Neural cell (in vitro differentiated cells): Measurements from ENCODE around the gene KRT16. TPM values are rescaled to one million over a fixed set of nuclear protein-coding genes. Genes with fewer than 3 reads are reported as not detected.
"Not testable (repeated sequence)": the region's sequence is repeated elsewhere in the genome, so short reads cannot be mapped to it uniquely, and the experiment has no call there.

ENCODE experiments used
- H2AFZ ChIP-seq: fragments of 200-600, 300-800 bp; sonication (generic), shearing (Covaris generic); 2 replicates; pipeline ENCODE4 v1.6.0; 2014; ENCODE audit warnings: low read depth, mild to moderate bottlenecking, antibody characterized with exemption, low read length, moderate library complexity
- H3F3A ChIP-seq: fragments of 200-600 bp; shearing (Covaris generic); 2 replicates; pipeline ENCODE4 v1.6.1; 2016; ENCODE audit warnings: mild to moderate bottlenecking, moderate library complexity, mixed read lengths, antibody characterized with exemption, low read length; ENCODE audit not compliant: insufficient read depth, poor library complexity, severe bottlenecking
- H3K27ac ChIP-seq: fragments of 200-600, 300-800 bp; sonication (generic), shearing (Covaris generic); 2 replicates; pipeline ENCODE4 v1.5.1; 2014; ENCODE audit warnings: mild to moderate bottlenecking, low read length, moderate library complexity
- H3K27me3 ChIP-seq: fragments of 300-800, 200-600 bp; sonication (generic), shearing (Covaris generic); 2 replicates; pipeline ENCODE4 v1.6.0; 2014; ENCODE audit warnings: mild to moderate bottlenecking, low read depth, low read length, moderate library complexity; ENCODE audit not compliant: insufficient read depth
- H3K36me3 ChIP-seq: fragments of 300-800, 200-600 bp; sonication (generic), shearing (Covaris generic); 2 replicates; pipeline ENCODE4 v1.5.1; 2014; ENCODE audit warnings: mild to moderate bottlenecking, antibody characterized with exemption, low read length, moderate library complexity; ENCODE audit not compliant: insufficient read depth
- H3K4me2 ChIP-seq: fragments of 300-800, 200-600 bp; sonication (generic), shearing (Covaris generic); 2 replicates; pipeline ENCODE4 v1.6.0; 2014; ENCODE audit warnings: mild to moderate bottlenecking, low read length
- H3K4me3 ChIP-seq: fragments of 300-800, 200-600 bp; sonication (generic), shearing (Covaris generic); 2 replicates; pipeline ENCODE4 v1.5.1; 2014; ENCODE audit warnings: mild to moderate bottlenecking, low read length, moderate library complexity
- H3K79me2 ChIP-seq: fragments of 200-600 bp; shearing (Covaris generic); replicated peaks from 2 replicates; pipeline ENCODE4 v1.6.0; 2014; ENCODE audit warnings: mild to moderate bottlenecking, low read length, moderate library complexity; ENCODE audit not compliant: insufficient read depth
- H3K9ac ChIP-seq: fragments of 300-800, 200-600 bp; sonication (generic), shearing (Covaris generic); 2 replicates; pipeline ENCODE4 v1.6.1; 2016; ENCODE audit warnings: mild to moderate bottlenecking, low read length, mixed read lengths
- H3K9me2 ChIP-seq: fragments of 200-600 bp; shearing (Covaris generic); 2 replicates; pipeline ENCODE4 v1.6.1; 2016; ENCODE audit warnings: mild to moderate bottlenecking, low read length, mixed read lengths; ENCODE audit not compliant: insufficient read depth
- H3K9me3 ChIP-seq: fragments of 200-600, 300-800 bp; sonication (generic), shearing (Covaris generic); 2 replicates; pipeline ENCODE4 v1.6.1; 2016; ENCODE audit warnings: mild to moderate bottlenecking, mixed run types, low read length, moderate library complexity, mixed read lengths
- H4K20me1 ChIP-seq: fragments of 200-600 bp; shearing (Covaris generic); 2 replicates; pipeline ENCODE4 v1.6.1; 2016; ENCODE audit warnings: mild to moderate bottlenecking, mixed run types; ENCODE audit not compliant: insufficient read depth
- EP300 ChIP-seq: fragments of 450-650 bp; conservative IDR thresholded peaks from 2 replicates; pipeline ENCODE4 v1.6.1; 2014; ENCODE audit warnings: antibody characterized with exemption, mild to moderate bottlenecking, moderate library complexity; ENCODE audit not compliant: poor library complexity, severe bottlenecking
- EZH2 ChIP-seq: fragments of 200-600, 300-800 bp; shearing (Covaris generic), sonication (generic); IDR thresholded peaks from 2 replicates; pipeline ENCODE4 v1.6.1; 2014; ENCODE audit warnings: antibody characterized with exemption, low read length, borderline replicate concordance, mild to moderate bottlenecking; ENCODE audit not compliant: insufficient read depth, poor library complexity, severe bottlenecking
- MXI1 ChIP-seq: fragments of 450-650 bp; conservative IDR thresholded peaks from 2 replicates; pipeline ENCODE4 v1.6.1; 2014; ENCODE audit warnings: antibody characterized with exemption, mild to moderate bottlenecking; ENCODE audit not compliant: poor library complexity, severe bottlenecking
- POLR2AphosphoS5 ChIP-seq: IDR thresholded peaks from 2 replicates; pipeline ENCODE4 v1.6.1; 2012
- RAD21 ChIP-seq: fragments of 450-650 bp; conservative IDR thresholded peaks from 2 replicates; pipeline ENCODE4 v1.6.1; 2014; ENCODE audit warnings: antibody characterized with exemption, mild to moderate bottlenecking, moderate library complexity
- SMC3 ChIP-seq: fragments of 450-650 bp; conservative IDR thresholded peaks from 2 replicates; pipeline ENCODE4 v1.6.1; 2014; ENCODE audit warnings: antibody characterized with exemption, mild to moderate bottlenecking, moderate library complexity; ENCODE audit not compliant: poor library complexity
- TAF1 ChIP-seq: IDR thresholded peaks from 2 replicates; pipeline ENCODE4 v1.6.1; 2012; ENCODE audit warnings: low read depth
- polyA minus RNA-seq: library from RNA; depleted of rRNA, polyadenylated mRNA; stranded (reverse); fragments of >200 nt; gene quantifications from 2 replicates; pipeline ENCODE4 v1.2.3, GENCODE V29; 2014
- polyA plus RNA-seq: library from polyadenylated mRNA; depleted of rRNA; stranded (reverse); fragments of >200 nt; gene quantifications from 2 replicates; pipeline ENCODE4 v1.2.3, GENCODE V29; 2014
- TF ChIP-seq, protein P1 (sequence below): IDR thresholded peaks from 2 replicates; pipeline ENCODE4 v1.6.1; 2012; ENCODE audit warnings: borderline replicate concordance
- TF ChIP-seq, protein P2 (sequence below): fragments of 450-650 bp; IDR thresholded peaks from 2 replicates; pipeline ENCODE4 v1.5.1; 2014; ENCODE audit warnings: antibody characterized with exemption, mild to moderate bottlenecking, moderate library complexity; ENCODE audit not compliant: poor library complexity, severe bottlenecking

KRT16 gene
- polyA plus RNA-seq: not detected in 2 replicates
- polyA minus RNA-seq: not detected in 2 replicates

GRCh38 chr17:41612376-41613160, at the start of gene KRT16:
Gene KRT16 (minus strand): TSS chr17:41612767. CDS start chr17:41612688, 79 bp downstream.
- not testable (repeated sequence) for H3K9ac ChIP-seq, H3K4me2 ChIP-seq, H3K36me3 ChIP-seq, H3F3A ChIP-seq, H3K9me2 ChIP-seq, H3K27ac ChIP-seq, H3K4me3 ChIP-seq, H2AFZ ChIP-seq, H3K79me2 ChIP-seq, H4K20me1 ChIP-seq, H3K27me3 ChIP-seq, H3K9me3 ChIP-seq

DNA sequence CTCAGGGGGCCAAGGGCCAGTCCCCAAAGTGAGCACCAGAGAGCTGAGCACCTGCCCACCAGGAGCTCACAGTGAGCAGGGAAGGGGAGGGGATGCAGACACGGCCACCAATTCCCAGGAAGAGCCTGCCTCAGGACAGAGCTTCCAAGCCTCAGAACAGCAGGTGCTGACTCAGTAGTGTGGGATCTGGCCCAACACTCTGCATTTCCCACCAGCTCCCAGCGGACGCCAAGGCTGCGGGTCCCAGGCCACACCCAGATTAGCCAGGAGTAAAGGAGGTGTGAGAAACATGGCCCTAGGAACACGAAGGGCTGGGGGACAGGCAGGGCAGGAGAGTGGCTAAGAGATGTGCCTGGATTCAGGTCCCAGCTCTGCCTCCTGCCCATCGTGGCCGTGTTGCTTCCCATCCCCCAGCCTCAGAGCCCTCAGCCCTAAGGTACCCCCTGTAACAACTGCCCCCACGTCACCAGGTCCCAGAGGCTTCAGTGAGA, 47.7 kb upstream of the KRT16 start:
- Histone ChIP-seq H3F3A (no peaks in the 10 kb centered on the region), H4K20me1 (no peaks in the 10 kb centered on the region), H3K36me3 (no peaks in the 10 kb centered on the region), H3K4me3 (no peak overlapping the region), H3K9me3 (no peaks in the 10 kb centered on the region), H3K27ac (no peak overlapping the region), H3K27me3 (no peaks in the 10 kb centered on the region), H3K79me2 (no peaks in the 10 kb centered on the region), H2AFZ (no peak overlapping the region), H3K4me2 (no peak overlapping the region), H3K9ac (no peak overlapping the region), H3K9me2 (no peaks in the 10 kb centered on the region)
- TF ChIP-seq EZH2: no peak
- no peak for TF ChIP-seq EP300
- no peak for TF ChIP-seq MXI1
- no peak for TF ChIP-seq TAF1
- TF ChIP-seq, protein P1, sequence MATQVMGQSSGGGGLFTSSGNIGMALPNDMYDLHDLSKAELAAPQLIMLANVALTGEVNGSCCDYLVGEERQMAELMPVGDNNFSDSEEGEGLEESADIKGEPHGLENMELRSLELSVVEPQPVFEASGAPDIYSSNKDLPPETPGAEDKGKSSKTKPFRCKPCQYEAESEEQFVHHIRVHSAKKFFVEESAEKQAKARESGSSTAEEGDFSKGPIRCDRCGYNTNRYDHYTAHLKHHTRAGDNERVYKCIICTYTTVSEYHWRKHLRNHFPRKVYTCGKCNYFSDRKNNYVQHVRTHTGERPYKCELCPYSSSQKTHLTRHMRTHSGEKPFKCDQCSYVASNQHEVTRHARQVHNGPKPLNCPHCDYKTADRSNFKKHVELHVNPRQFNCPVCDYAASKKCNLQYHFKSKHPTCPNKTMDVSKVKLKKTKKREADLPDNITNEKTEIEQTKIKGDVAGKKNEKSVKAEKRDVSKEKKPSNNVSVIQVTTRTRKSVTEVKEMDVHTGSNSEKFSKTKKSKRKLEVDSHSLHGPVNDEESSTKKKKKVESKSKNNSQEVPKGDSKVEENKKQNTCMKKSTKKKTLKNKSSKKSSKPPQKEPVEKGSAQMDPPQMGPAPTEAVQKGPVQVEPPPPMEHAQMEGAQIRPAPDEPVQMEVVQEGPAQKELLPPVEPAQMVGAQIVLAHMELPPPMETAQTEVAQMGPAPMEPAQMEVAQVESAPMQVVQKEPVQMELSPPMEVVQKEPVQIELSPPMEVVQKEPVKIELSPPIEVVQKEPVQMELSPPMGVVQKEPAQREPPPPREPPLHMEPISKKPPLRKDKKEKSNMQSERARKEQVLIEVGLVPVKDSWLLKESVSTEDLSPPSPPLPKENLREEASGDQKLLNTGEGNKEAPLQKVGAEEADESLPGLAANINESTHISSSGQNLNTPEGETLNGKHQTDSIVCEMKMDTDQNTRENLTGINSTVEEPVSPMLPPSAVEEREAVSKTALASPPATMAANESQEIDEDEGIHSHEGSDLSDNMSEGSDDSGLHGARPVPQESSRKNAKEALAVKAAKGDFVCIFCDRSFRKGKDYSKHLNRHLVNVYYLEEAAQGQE: no peak
- no peak for TF ChIP-seq RAD21
- no peak for TF ChIP-seq SMC3
- no peak for TF ChIP-seq POLR2AphosphoS5

- no peaks in the 10 kb centered on the region for H3K9me2 ChIP-seq
- no peaks in the 10 kb centered on the region for H3K79me2 ChIP-seq
- TF ChIP-seq, protein P1: no peak
- TF ChIP-seq TAF1: no peak
- no peak for TF ChIP-seq RAD21
- TF ChIP-seq MXI1: no peak
- TF ChIP-seq, protein P2, sequence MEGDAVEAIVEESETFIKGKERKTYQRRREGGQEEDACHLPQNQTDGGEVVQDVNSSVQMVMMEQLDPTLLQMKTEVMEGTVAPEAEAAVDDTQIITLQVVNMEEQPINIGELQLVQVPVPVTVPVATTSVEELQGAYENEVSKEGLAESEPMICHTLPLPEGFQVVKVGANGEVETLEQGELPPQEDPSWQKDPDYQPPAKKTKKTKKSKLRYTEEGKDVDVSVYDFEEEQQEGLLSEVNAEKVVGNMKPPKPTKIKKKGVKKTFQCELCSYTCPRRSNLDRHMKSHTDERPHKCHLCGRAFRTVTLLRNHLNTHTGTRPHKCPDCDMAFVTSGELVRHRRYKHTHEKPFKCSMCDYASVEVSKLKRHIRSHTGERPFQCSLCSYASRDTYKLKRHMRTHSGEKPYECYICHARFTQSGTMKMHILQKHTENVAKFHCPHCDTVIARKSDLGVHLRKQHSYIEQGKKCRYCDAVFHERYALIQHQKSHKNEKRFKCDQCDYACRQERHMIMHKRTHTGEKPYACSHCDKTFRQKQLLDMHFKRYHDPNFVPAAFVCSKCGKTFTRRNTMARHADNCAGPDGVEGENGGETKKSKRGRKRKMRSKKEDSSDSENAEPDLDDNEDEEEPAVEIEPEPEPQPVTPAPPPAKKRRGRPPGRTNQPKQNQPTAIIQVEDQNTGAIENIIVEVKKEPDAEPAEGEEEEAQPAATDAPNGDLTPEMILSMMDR: no peak
- TF ChIP-seq POLR2AphosphoS5: no peak
- no peak for TF ChIP-seq SMC3
- no peak for TF ChIP-seq EZH2
- TF ChIP-seq EP300: no peak
- no peaks in the 10 kb centered on the region for H3K9me3 ChIP-seq
- no peaks in the 10 kb centered on the region for H4K20me1 ChIP-seq
- H3F3A ChIP-seq: no peaks in the 10 kb centered on the region
- H3K36me3 ChIP-seq: no peaks in the 10 kb centered on the region
- H3K27me3 ChIP-seq: no peaks in the 10 kb centered on the region
- H3K27ac ChIP-seq: no peak overlapping the region
- no peak overlapping the region for H2AFZ ChIP-seq
- no peak overlapping the region for H3K4me2 ChIP-seq
- H3K4me3 ChIP-seq: no peak overlapping the region
- no peak overlapping the region for H3K9ac ChIP-seq
These were observed 47.1 kb upstream of the KRT16 start for GRCh38 chr17:41659427-41660212.
